Measurements from ENCODE around the gene CEACAM4.
A peak's percentile ranks its signal among the peaks of the same experiment; 100 is the strongest.

Gene CEACAM4

DNA sequence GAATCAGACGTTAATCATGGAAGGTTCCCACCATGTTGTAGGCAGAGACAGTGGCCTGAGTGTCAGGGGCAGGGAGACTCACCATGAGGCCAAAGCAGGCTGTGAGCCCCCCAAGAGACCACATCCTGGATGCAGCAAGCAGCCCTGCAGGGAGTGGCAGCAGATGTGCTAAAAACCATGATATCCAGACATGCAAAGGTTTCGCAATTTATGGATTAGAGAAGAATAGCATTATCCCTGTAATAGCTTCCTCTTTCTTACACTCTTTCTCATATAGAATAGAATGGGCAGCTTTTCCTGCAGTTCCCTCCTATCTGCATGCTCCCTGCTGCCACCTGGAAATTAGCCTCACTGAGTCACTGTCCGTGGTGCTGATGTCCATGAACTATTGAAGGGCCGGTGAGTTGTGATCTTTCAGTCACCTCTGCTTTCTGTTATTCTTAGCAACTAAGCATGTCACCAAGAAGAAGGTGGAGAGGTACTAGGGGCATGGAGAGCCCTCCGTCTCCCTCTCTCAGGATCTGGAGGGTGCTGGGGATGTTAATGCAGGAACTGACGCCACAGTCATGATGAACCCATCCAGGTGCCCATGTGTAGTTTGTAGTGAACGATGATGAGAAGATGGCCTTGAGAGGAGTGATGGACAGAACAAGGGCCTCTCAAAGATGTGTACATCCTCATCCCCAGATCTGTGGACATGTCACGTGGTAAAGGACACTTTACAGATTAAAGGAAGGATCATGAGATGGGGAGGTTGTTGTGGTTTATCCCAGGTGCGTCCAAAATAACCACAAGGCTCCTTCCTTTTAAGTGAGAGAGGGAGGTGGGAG lies 9.9 kb downstream of the CEACAM4 start:
- no peak for DNase-seq

DNA sequence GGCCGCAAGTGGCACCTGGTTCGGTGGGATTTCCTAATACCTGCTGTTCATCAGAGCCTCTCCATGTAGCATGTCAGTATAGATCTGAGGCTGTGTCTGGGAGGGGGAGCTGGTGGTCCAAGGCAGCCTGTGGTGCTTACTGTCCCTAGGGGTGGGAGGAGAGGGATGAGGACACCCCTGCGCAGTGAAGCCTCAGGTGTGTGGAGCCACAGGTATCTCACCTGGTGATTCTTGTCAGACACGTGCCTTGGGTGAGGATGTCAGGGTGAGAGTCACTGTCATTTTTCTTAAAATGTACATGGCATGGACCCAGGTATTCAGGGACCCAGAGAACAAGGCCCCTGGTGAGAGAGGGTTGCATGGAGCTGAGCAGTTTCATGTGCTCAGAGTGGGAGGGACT lies 11.7 kb downstream of the CEACAM4 start:
- DNase-seq: no peak

DNA sequence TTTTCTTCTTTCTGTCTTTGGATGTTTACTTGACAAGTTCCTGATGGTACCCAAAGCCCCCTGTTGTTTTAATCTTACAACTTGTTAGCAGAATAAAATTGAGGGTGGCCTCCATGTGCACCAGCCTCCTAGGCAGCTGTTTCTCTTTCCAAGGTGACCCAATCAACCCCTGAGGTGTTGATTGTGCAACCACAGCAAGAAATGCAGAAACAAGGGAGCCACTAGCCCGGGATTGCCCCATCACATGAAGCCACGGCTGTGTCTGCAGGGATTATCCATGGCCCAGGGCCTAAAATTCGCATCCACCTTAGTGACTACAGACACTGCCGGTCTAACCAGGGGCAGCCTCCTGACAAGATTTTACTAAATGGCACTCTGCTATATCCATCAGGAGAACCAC lies 14.4 kb downstream of the CEACAM4 start:
- no peak for DNase-seq

DNA sequence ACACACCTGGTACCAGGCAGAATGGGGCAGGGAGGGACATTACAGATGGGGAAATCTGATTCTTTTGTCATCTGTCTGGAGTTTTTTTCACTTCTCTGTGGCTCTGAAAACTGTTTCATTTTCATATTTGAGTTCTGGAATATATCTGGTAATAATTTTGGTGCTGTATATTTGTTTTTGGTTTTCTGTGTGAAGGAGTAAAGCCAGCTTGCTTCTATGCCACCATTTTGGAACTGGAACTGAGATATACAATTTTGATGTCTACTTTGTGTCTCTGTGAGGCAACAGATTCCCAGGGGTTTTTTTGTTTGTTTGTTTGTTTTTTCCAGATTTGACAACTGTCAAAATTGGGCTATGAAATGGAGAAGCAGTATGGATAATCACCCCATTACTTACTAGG lies 16.1 kb downstream of the CEACAM4 start:
- no peak for DNase-seq

DNA sequence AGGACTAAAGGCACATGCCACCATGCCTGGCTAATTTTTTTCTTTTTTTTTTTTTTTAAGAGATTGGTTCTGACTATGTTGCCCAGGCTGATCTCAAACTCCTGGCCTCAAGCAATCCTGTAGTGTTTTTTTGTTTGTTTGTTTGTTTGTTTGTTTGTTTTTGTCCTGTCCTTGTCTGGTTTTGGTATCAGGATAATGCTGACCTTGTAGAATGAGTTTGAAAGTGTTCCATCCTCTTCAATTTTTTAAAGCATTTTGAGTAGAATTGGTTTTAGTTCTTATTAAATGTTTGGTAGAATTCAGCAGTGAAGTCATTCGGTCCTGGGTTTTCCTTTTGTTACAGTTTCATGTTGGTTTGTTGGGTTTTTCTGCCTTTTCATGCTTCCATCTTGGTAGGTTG lies 19.2 kb downstream of the CEACAM4 start:
- no peak for DNase-seq

DNA sequence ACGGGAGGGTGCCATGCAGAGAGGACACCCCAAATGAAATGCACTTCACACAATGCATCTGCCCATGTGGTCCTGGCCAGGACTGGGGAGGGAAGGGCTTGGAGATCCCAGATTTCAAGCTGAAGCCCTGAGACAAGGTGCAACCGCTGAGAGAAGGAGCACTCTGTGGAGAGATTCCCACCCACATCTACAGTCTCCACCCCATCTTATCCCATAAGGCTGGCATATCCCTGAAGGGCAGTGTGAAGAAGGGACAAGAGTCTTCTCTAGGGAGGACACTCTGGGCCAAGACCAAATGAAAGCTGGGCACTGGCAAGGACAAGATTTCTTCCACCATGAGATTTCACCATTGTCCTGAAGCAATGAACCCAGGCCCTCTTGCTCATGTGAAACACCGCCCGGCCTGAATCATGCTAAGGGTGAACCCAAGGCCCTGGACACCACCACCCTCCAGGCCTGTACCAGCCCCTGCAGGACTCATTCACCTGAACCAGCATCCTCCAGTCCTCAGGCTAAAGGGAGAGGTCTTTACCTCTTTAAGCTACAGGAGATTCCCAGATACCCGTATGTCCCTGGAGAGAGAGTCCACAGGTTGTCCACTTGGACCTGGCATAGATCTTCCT lies 20.5 kb downstream of the CEACAM4 start:
- DNase-seq: no peak

- no peak for DNase-seq
Observed at GRCh38 chr19:41604831-41605230, 22.0 kb downstream of the CEACAM4 start.

- DNase-seq: no peak
Observed at GRCh38 chr19:41601771-41602170, 25.1 kb downstream of the CEACAM4 start.

GRCh38 chr19:41599175-41599966 lies 27.5 kb downstream of the CEACAM4 start:
- no peak for DNase-seq

DNA sequence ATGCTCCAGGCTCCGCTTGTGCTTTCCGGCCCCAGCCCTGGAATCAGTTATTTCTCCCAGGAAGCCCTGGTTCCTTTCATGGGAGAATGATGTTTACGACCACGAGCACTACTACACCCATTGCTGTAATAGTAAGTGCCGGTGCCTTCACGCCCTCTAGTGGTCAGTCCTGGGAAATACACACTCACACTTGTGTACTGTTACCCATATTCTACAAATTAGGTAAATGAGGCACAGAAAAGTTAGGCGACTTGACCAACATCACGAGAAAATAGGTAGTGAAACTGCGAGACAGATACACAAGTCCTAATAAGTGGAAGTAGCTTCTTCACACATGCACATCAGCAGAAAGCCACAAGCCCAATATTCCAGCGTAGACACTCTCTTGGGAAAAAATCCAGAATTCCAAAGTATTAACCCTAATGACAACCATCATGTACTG lies 29.3 kb downstream of the CEACAM4 start:
- peak; percentile 82 for DNase-seq

- no peak for DNase-seq
Observed at GRCh38 chr19:41595890-41596280, 31.0 kb downstream of the CEACAM4 start.

- peak; percentile 78 for DNase-seq
Observed at GRCh38 chr19:41595258-41595889, 31.5 kb downstream of the CEACAM4 start.

- DNase-seq: no peak
Observed at GRCh38 chr19:41591951-41592562, 34.8 kb downstream of the CEACAM4 start.

DNA sequence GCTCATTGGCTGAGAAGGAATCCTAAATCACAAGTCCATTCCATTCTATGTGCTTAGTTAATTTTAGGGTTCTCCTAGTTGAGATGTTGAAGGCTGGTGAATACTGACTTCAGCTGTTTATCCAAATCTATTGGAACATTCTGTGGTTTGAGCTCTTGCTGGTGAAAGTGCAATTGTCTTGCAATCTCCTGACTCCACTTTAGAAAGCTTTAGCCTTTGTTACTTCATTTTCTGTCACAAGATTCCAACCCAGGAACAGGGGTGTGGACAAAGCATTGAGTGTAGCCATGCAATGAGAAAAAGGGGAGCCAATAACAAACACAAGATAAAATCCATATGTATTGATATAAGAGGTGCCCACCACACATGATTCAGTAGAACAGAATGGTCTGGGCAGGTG lies 35.9 kb downstream of the CEACAM4 start:
- no peak for DNase-seq

DNA sequence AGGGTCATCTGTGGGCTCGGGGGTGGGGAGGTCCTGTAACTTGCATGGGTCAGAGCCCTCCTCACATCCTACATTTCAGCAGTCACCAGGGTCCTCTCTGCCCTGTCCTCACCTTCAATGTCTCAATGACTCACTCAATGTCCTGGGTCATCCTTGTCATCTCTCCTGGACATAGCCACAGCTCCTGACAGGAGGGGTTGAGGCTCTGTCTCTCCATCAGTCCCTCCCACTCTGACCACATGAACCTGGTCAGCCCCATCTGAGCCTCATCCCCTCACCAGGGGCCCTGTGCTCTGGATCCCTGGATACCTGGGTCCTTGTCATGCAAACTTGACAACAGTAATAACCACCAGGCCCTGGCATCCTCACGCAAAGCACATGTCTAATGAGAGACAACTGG lies 37.5 kb downstream of the CEACAM4 start:
- DNase-seq: no peak

GRCh38 chr19:41588497-41589209 lies 38.2 kb downstream of the CEACAM4 start:
- peak; percentile 37 for DNase-seq

GRCh38 chr19:41587838-41588210 lies 39.0 kb downstream of the CEACAM4 start:
- DNase-seq: no peak

DNA sequence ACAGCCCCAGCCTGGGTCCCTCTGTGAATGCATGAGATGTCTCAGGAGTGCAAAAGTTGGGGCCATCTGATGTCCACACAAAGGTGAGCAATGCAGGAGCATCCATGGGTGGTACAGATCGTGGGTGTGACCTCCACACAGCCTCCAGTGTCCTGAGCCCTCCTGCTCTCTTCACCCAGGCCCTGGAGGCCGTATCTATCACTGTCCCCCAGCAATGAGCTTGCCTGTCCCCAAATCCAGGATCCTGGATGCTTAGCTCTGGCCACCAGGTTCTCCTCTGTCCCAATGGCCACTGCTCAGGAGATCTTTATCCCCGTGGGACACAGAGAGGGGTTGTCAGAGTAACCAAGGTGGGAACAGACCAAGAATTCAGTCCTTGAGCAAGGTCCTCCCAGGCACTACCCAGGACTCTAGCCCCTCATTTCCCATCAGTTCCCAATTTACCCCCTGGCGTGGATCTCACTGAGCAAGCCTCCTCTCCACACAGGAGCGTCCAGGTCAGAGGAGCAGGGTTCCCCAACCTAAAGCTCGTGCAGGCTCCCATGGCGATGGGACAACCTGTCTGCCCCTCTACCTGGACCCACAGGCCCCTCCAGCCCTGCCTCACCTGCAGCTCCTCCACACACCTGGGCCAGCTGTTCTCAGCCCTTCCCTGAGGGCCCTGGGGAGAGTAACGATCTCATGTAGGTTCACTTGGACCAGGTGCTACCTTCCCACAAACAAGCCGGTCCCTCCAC lies 39.6 kb downstream of the CEACAM4 start:
- no peak for DNase-seq

DNA sequence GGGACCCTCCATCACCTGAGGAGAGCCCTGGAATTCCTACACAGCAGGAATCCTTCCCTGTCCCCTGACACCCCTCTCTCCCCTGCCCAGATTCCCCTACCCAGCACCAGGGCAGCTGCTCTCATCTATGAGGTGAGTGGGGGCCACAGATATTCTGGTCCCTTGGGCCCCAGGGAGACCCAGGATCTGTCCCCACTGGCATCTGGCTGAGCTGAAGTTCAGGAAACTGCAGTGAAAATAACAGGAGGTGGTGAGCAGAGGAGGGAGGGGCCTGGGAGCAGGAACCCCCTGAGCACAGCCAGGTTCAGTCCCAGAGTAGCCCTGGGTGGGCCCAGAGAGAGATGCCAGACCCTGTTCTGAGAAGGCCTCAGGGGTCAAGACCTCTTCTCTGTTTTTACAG lies 40.8 kb downstream of the CEACAM4 start:
- no peak for DNase-seq

- no peak for DNase-seq
Observed at GRCh38 chr19:41584931-41585330, 41.9 kb downstream of the CEACAM4 start.

DNA sequence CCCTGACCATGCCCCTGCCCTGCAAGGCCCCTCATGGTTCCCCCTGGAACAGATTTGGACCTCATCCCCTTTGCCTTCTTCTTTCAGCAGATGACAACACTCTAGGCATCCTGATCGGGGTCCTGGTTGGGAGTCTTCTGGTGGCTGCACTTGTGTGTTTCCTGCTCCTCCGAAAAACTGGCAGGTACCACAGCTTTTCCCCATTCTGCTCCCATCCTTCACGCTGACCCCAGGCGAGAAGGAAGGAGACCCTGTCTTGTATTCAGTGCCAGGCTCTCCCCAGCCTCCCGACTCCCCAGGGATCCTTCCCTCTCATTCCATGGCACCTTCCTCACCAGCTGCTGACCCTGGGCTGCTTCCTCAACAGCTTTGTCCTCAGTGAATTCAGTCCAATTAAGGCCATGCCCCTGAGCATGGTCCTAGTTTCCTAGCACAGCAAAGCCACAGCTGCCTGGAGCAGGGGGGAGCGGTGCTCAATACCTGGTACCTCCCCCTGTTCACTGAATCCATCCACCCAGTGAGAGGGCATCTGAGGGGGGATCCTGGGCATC lies 42.5 kb downstream of the CEACAM4 start:
- no peak for DNase-seq
